NCI-H1417 treated with DMSO at 0.1 percent for 48 hours (cell line): ENCODE results near the gene ALKBH2.

Experiments used
- DNase-seq: peaks from one replicate; lab custom pipeline; 2025; lab: John Stamatoyannopoulos, UW

ALKBH2 gene

GRCh38 chr12:109113661-109114321 is 20.5 kb upstream of the ALKBH2 start:
- no peak for DNase-seq

- no peak for DNase-seq
These were observed 19.6 kb upstream of the ALKBH2 start for GRCh38 chr12:109112720-109113465.

- no peak for DNase-seq
These were observed 17.8 kb upstream of the ALKBH2 start for GRCh38 chr12:109110988-109111495.

DNA sequence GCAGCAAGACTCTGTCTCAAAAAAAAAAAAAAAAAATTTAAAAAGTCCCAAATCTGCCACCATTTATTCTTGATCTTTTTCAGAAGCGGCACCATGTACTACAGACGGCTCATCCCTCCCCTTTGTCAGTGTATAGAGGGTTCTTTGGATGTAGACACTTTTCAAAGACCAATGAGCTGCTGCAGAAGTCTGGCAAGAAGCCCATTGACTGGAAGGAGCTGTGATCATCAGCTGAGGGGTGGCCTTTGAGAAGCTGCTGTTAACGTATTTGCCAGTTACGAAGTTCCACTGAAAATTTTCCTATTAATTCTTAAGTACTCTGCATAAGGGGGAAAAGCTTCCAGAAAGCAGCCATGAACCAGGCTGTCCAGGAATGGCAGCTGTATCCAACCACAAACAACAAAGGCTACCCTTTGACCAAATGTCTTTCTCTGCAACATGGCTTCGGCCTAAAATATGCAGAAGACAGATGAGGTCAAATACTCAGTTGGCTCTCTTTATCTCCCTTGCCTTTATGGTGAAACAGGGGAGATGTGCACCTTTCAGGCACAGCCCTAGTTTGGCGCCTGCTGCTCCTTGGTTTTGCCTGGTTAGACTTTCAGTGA is 16.6 kb upstream of the ALKBH2 start:
- no peak for DNase-seq

DNA sequence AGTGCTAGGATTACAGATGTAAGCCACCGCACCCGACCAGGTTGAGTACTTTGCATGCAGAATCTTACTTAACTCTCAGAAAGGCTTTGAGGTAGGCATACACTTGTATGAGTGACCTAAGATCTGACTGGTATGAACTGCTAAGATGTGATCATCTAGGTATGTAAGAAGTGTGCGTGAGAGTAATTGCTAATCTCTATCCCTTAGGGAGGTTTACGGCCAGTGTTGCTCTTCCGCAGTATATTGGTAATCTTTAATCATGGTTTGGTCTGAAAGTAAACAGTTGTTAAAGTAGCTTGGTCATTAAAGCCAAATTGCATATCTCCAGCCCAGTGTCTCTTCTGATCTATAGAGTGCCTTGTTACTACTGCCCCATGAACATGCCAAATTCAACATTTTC is 11.9 kb upstream of the ALKBH2 start:
- no peak for DNase-seq

DNA sequence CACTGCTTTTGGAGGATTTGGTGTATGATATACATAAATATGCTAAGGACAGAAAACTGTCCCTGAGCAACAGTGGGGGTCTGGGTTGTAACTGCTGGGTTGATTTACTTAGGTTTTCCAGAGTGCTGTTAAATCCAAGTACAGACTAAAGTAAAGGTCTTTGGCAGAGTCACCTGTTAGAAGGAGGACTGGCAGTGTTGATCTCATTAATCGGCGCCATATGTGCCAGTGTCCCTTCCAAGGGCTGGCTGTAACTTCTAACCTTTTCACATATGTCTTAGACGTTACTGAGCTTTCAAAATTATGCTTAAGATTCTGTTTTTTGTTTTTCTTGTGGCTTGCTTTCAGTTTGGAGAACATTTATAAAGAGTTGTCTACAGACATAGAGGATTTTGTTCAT is 9.2 kb upstream of the ALKBH2 start:
- no peak for DNase-seq

DNA sequence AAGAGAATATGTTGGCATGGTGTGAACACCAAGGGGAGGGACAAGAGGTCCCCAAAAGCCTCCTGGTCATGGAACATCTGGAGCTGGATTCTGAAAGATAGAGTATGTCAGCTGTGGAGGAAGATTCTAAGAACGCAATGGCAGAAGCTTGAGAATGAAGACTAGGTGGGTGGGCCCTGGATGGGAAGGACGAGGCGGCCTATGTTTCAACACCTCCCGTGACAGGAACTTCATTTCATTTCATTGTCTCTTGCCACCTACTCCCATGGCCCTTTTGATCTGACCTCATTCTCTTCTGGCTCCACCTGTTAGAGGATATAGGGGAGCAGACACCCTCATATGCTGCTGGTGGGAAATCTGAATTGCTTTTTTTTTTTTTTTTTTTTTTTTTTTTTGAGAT is 7.5 kb upstream of the ALKBH2 start:
- no peak for DNase-seq

- no peak for DNase-seq
These were observed 6.3 kb upstream of the ALKBH2 start for GRCh38 chr12:109099431-109100020.

GRCh38 chr12:109098651-109099050 is 5.4 kb upstream of the ALKBH2 start:
- no peak for DNase-seq

- no peak for DNase-seq
These were observed 4.9 kb upstream of the ALKBH2 start for GRCh38 chr12:109098183-109098604.

- peak; percentile 84 for DNase-seq
These were observed 4.3 kb upstream of the ALKBH2 start, which contains the start of gene UNG for GRCh38 chr12:109097435-109098182. Gene UNG (plus strand): TSS chr12:109097597. CDS start chr12:109097680, 83 bp downstream.

- no peak for DNase-seq
These were observed 3.8 kb upstream of the ALKBH2 start for GRCh38 chr12:109097140-109097434.

- DNase-seq: no peak
These were observed 713 bp downstream of the ALKBH2 start for GRCh38 chr12:109092497-109093021.

DNA sequence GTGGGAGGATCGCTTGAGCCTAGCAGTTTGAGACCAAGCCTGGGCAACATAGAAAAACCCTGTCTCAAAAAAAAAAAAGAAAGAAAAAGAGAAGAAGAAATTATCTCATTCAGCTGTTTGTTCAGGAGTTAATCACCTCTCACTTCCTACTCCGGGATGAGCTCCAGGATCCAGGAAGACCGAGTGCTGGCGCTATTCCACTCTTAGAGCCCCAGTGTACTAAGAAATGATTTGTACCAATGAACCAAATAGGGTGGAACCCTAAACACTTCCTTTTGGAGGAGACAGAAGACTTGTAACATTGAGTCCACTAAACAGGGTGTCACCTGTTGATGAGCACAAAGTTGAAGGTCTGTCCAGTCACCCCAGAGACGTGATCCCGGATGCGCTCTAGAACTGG is 3.6 kb downstream of the ALKBH2 start:
- no peak for DNase-seq

- DNase-seq: no peak
These were observed 4.5 kb downstream of the ALKBH2 start for GRCh38 chr12:109088818-109089217.

DNA sequence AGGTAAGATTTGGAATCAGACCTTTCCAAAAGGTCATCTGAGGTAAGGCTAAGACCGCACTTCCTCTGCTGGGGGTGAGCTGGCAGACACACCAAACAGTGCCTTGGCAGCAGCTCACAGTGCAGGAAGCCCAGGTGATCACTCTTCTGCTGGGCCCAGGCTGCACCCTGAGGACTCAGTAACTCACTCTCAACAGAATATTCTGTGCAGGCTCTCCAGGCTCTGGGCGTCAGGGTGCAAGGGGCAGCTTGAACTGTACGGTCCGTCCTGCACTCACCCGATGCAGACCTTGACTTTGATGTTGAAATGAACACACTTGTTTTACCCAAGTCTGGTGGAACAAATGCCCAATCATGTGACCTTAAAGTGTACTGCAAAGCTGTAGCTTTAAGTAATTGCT is 6.0 kb downstream of the ALKBH2 start:
- no peak for DNase-seq

GRCh38 chr12:109085590-109085989 is 7.7 kb downstream of the ALKBH2 start:
- DNase-seq: no peak

DNA sequence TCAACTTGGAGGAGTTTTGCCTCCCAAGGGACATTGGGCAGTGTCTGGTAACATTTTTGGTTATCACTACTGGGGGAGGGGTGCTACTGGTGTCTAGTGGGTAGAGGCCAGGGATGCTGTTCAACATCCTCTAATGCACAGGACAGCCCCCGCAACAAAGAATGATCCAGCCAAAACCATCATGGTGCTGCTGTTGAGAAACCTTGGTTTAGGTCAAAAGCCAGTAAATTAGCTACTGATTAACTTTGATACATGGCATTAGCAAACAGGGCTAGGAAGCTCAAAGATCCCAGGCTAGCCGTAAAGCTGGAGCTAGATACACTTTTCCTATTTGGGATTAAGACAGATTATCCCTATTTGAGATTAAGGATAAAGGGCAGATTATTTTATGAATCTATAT is 8.8 kb downstream of the ALKBH2 start:
- no peak for DNase-seq

DNA sequence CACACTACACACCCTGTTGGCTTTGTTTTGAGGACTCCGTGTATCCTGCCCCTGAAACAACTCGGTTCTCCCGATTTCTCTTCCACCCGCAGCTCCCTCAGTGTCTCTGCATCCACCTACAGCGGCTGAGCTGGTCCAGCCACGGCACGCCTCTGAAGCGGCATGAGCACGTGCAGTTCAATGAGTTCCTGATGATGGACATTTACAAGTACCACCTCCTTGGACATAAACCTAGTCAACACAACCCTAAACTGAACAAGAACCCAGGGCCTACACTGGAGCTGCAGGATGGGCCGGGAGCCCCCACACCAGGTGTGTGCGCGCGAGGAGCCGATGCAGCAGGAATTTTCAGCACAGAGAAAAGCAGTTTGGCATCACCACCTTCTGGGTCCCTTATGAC is 10.5 kb downstream of the ALKBH2 start:
- no peak for DNase-seq

GRCh38 chr12:109074866-109075265 is 18.4 kb downstream of the ALKBH2 start:
- no peak for DNase-seq

DNA sequence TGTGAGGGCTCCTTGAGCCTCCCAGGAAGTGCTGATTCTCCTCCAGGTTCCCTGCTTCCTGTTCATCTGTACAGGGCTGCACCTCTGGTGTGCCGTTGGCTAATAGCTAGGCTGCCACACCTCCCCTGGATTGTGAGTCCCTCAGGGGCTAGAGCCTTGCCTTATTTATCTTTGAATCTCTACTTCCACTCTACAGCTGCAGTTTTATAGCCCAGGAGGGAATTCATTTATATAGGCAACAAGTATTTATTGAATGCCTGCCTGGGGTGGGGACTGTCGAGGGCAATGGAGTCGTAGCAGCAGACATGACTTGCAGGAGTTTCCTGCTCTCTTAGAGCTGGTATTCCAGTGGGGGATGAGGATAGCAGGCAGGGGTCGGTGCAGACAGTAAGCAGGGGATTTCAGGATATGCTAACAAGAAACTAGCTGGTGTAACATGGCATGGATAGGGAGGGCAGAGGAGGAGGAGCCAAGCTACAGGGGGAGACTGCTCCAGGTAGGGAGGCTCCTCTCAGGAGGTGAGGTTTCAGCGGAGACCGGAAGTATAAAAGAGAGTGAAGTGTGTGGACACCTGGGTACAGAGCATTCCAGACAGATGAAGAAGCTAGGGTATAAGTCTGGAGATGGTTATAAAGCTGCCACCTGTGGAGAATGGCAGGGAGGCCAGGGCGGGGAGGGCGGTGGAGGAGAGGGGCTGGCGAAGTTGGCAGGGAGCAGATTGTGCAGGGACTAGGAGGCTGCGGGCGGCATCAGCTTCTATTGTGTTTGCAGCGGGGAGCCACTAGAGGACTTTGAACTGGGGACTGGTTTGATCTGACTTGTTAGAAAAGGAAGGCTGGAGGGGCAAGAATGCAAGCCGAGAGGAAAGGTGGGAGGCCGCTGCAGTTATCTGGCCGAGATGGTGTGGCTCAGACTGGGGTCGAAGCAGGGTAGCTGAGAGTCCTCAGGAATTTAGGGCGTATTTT is 23.7 kb downstream of the ALKBH2 start:
- no peak for DNase-seq
